ENCODE results near the gene ZNF408. TPM values are rescaled to one million over a fixed set of nuclear protein-coding genes. Genes with fewer than 3 reads are reported as not detected.
A peak's percentile ranks its signal among the peaks of the same experiment; 100 is the strongest.

ZNF408 gene
- total RNA-seq, 2 experiments from 2014 or later: 15.8 to 16.1 TPM

DNA sequence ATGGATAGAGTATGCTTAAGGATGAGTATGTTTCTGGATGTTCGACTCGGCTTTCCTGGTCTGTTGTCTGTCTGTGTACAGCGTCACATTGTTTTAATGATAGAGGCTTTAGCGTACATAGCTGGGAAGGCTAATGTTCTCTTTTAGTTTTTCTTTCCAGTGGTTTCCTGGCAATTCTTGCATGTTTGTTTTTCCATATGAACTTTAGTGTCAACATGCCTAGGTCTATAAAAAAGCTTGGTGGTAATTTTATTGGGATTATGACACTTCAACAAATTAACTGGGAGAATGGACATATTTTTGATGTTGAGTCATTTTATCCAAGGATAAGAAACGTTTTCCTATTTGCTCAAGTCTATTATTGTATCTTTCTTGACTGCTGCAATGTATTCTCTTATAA is 35.8 kb downstream of the ZNF408 start:
- ChIA-PET POLR2A (no interaction called here), CTCF (no interaction called here)
- H3K27me3 Mint-ChIP-seq (ENCODE audit: low read depth): no peaks in the 10 kb centered on the region
- no peak overlapping the region for H3K27ac Mint-ChIP-seq
- DNase-seq: no peak
- H3K9me3 Mint-ChIP-seq (ENCODE audit: insufficient read depth): no peaks in the 10 kb centered on the region
- H3K36me3 Mint-ChIP-seq (ENCODE audit: low read depth): peaks cover 12% of the 10 kb centered on the region
- H3K4me3 Mint-ChIP-seq: no peak overlapping the region
- no peaks in the 10 kb centered on the region for H3K4me1 Mint-ChIP-seq (ENCODE audit: low read depth)
- ATAC-seq: no peak

DNA sequence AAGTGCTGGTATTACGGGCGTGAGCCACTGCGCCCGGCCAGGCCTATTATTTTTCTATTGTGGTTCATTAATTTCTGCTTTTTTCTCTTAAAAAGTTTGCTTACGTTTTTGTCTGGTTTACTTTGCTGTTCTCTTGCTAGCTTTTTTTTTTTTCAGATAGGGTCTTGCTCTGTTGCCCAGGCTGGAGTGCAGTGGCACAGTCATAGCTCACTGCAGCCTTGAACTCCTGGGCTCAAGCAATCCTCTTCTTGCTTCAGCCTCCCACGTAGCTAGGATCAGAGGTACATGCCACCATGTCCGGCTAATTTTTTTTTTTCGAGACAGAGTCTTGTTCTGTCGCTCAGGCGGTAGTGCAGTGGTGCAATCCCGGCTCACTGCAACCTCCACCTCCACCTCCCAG is 36.9 kb downstream of the ZNF408 start:
- ATAC-seq (no peak), DNase-seq (no peak)
- Mint-ChIP-seq H3K27ac (no peak overlapping the region), H3K4me1 (ENCODE audit: low read depth) (no peaks in the 10 kb centered on the region), H3K27me3 (ENCODE audit: low read depth) (no peaks in the 10 kb centered on the region), H3K4me3 (no peak overlapping the region), H3K36me3 (ENCODE audit: low read depth) (peaks cover 23% of the 10 kb centered on the region), H3K9me3 (ENCODE audit: insufficient read depth) (no peaks in the 10 kb centered on the region)
- ChIA-PET CTCF (no interaction called here), POLR2A (interaction anchor here (0.6 kb wide), 1 partner anchor 65 kb away, joined by 4 read pairs; no protein-coding TSS in a partner anchor)

DNA sequence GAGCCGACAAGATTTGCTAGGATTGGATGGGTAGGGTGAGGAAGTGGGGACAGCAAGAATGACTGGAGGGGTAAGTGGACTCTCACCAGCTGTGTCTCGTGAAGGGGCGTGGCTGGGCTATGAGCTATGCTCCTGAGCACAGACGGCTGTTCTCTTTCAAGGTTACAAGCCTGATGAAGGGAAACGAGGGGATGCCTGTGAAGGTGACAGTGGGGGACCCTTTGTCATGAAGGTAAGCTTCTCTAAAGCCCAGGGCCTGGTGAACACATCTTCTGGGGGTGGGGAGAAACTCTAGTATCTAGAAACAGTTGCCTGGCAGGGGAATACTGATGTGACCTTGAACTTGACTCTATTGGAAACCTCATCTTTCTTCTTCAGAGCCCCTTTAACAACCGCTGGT is 38.1 kb downstream of the ZNF408 start:
- no peaks in the 10 kb centered on the region for H3K27me3 Mint-ChIP-seq (ENCODE audit: low read depth)

DNA sequence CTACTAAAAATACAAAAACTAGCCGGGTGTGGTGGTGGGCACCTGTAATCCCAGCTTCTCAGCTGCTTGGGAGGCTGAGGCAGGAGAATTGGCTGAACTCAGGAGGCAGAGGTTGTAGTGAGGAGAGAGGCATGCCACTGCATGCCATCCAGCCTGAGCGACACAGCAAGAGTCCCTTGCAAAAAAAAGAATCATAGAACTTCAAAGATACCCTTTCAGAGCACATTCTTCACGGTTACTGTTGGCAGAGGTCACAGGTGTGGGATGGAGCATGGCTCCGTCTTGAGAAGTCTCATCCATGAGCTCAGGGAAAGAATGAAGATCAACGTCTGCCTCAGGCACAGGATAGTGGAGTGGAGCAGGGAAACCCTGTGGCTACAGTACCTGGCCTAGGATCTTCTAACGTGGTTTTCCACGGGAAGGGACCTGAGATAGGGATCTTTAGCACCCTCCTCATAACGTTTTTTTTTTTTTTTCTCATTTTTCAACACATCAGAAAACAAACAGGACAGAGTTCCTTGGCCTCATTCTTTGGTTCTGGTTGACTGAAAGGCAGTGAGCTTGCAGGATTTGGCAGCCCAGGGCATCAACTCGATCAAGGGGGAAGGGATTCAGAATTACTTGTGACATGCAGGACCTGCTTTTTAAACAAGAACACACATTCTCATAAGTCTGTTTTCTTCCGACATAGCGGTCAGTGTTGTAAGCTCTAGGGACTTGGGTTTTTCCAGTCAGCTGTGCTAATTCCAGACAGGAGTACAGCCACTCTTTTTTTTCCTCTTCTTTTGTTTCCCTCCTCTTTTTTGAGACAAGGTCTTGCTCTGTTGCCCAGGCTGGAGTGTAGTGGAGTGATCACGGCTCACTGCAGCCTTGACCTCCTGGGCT is 41.0 kb downstream of the ZNF408 start:
- peak overlapping the region; percentile 34 for H3K27ac Mint-ChIP-seq
- POLR2A ChIA-PET: interaction anchor here (1.0 kb wide), 1 partner anchor 12 kb away, joined by 3 read pairs; no protein-coding TSS in a partner anchor

More for the DNA sequence above, 38.1 kb downstream of the ZNF408 start:
- no peak for DNase-seq
- H3K36me3 Mint-ChIP-seq (ENCODE audit: low read depth): peaks cover 33% of the 10 kb centered on the region
- ChIA-PET CTCF (no interaction called here), POLR2A (interaction anchor here (1.1 kb wide), 1 partner anchor 38 kb away, joined by 5 read pairs; the partner anchor contains the start of genes ARHGAP1 and ZNF408)
- H3K4me1 Mint-ChIP-seq (ENCODE audit: low read depth): no peaks in the 10 kb centered on the region
- no peak overlapping the region for H3K4me3 Mint-ChIP-seq
- no peak for ATAC-seq
- H3K9me3 Mint-ChIP-seq (ENCODE audit: insufficient read depth): no peaks in the 10 kb centered on the region
- H3K27ac Mint-ChIP-seq: peak overlapping the region; percentile 26

DNA sequence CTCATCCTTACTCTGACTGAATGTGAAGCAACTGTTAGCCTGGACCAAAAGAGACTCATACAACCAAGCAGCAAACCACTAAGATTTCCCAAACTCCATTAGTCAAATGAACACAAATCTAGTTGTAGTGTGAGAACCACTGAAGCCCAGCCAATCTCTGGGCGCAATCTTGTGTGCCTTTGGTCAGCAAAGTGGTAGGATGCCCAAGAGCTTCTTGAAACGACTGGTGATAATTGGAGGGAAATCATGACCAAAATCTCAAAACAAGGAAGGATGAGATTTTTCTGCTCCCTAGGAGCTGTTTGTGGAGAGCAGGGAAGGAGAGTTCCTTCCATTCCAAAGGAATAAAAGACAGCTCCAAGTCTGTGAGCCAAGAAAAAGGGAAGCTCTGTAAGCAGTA is 42.2 kb downstream of the ZNF408 start:
- Mint-ChIP-seq H3K27me3 (ENCODE audit: low read depth) (no peaks in the 10 kb centered on the region), H3K4me3 (no peak overlapping the region), H3K4me1 (ENCODE audit: low read depth) (no peaks in the 10 kb centered on the region), H3K9me3 (ENCODE audit: insufficient read depth) (no peaks in the 10 kb centered on the region), H3K27ac (no peak overlapping the region), H3K36me3 (ENCODE audit: low read depth) (peaks cover 59% of the 10 kb centered on the region)
- ChIA-PET POLR2A (no interaction called here), CTCF (interaction anchor here (1.0 to 1.1 kb wide), 2 partner anchors 43 to 353 kb away, joined by 3 to 4 read pairs; no protein-coding TSS in a partner anchor)
- no peak for ATAC-seq
- DNase-seq: no peak

More for the DNA sequence above, 41.0 kb downstream of the ZNF408 start:
- H3K4me1 Mint-ChIP-seq (ENCODE audit: low read depth): no peaks in the 10 kb centered on the region
- CTCF ChIA-PET: no interaction called here
- H3K27me3 Mint-ChIP-seq (ENCODE audit: low read depth): no peaks in the 10 kb centered on the region
- no peak overlapping the region for H3K4me3 Mint-ChIP-seq
- peaks cover 55% of the 10 kb centered on the region for H3K36me3 Mint-ChIP-seq (ENCODE audit: low read depth)
- ATAC-seq: no peak
- no peaks in the 10 kb centered on the region for H3K9me3 Mint-ChIP-seq (ENCODE audit: insufficient read depth)
- no peak for DNase-seq

DNA sequence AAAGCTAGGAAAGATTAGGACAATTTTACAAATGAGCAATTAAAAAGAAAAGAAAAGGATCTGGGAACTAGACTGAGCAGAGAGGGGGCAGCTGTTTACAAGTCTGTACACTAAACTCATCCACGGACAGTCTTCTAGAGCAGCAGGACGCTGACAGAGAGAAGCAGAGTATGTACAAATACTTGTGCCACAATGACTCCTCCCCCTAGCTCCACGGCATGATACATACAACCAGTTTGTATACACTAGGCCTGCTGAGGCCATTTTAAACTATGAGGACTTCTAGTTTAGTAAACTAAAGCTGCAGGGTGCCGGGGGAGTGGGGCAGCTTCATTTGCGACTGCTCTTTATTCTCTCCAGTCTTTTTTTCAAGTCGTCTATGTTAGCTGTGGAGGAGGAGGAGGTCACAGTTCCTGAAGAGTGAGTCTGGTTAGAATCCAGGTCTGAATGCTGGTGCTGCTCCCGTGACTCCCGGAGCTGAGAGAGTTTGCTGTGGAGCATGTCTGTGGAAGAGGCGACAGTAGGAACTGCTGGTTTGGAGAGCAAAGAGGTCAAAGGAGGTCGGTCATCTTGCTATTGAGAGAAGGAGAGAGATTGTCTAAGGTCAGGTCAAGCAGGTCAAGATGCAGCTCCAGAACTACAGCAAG is 43.0 kb downstream of the ZNF408 start:
- H3K4me1 Mint-ChIP-seq (ENCODE audit: low read depth): no peaks in the 10 kb centered on the region
- no peak for ATAC-seq
- no peaks in the 10 kb centered on the region for H3K27me3 Mint-ChIP-seq (ENCODE audit: low read depth)
- H3K27ac Mint-ChIP-seq: peak overlapping the region; percentile 22
- ChIA-PET POLR2A (interaction anchor here (0.6 kb wide), 1 partner anchor 114 kb away, joined by 3 read pairs; no protein-coding TSS in a partner anchor), CTCF (interaction anchor here (1.0 to 1.1 kb wide), 2 partner anchors 44 to 354 kb away, joined by 3 to 4 read pairs; no protein-coding TSS in a partner anchor)
- peaks cover 59% of the 10 kb centered on the region for H3K36me3 Mint-ChIP-seq (ENCODE audit: low read depth)
- no peaks in the 10 kb centered on the region for H3K9me3 Mint-ChIP-seq (ENCODE audit: insufficient read depth)
- H3K4me3 Mint-ChIP-seq: no peak overlapping the region
- no peak for DNase-seq

DNA sequence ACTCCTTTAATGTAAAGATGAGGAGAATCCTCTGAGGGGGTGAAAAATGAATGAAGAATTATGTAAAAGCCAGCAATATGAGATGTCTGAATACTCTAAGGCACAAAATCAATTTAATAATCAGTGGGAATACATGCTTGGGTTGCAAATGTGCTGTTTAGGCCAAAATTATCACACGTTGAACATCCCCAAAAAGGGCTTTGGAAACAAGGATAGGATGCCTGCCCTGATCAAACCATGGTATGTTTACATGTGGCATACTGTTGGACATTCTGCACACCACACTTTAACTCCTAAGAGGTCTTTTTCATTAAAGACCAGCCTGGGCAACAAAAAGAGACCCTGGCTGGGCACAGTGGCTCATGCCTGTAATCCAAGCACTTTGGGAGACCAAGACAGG is 44.5 kb downstream of the ZNF408 start:
- H3K27me3 Mint-ChIP-seq (ENCODE audit: low read depth): no peaks in the 10 kb centered on the region
- POLR2A ChIA-PET: no interaction called here
- H3K36me3 Mint-ChIP-seq (ENCODE audit: low read depth): peaks cover 63% of the 10 kb centered on the region
- no peak overlapping the region for H3K4me3 Mint-ChIP-seq
- H3K4me1 Mint-ChIP-seq (ENCODE audit: low read depth): no peaks in the 10 kb centered on the region
- no peaks in the 10 kb centered on the region for H3K9me3 Mint-ChIP-seq (ENCODE audit: insufficient read depth)
- ATAC-seq (no peak), DNase-seq (no peak)
- CTCF ChIA-PET: no interaction called here
- no peak overlapping the region for H3K27ac Mint-ChIP-seq

DNA sequence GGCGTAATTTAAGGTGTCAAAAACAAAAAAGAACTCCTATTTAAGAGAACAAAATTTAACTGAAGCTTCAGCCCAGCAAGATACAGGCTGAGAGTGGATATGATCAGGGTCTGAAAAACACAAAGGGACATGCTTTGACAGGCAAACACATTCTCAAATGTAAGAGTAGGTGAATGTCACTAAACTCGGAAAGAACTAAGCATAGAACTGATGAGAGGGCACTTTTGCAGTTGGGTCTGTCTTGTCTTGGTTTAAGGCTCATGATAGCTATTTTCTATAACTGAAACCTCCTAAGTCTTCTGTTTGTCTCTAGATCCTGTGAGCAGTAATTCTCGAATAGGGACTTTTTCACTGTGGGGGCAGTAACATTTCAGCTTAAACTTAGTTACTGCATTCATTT is 45.2 kb downstream of the ZNF408 start:
- no peak overlapping the region for H3K4me3 Mint-ChIP-seq
- no peak for ATAC-seq
- ChIA-PET CTCF (no interaction called here), POLR2A (no interaction called here)
- H3K9me3 Mint-ChIP-seq (ENCODE audit: insufficient read depth): no peaks in the 10 kb centered on the region
- H3K4me1 Mint-ChIP-seq (ENCODE audit: low read depth): no peaks in the 10 kb centered on the region
- no peak overlapping the region for H3K27ac Mint-ChIP-seq
- H3K27me3 Mint-ChIP-seq (ENCODE audit: low read depth): no peaks in the 10 kb centered on the region
- peaks cover 69% of the 10 kb centered on the region for H3K36me3 Mint-ChIP-seq (ENCODE audit: low read depth)
- DNase-seq: no peak

DNA sequence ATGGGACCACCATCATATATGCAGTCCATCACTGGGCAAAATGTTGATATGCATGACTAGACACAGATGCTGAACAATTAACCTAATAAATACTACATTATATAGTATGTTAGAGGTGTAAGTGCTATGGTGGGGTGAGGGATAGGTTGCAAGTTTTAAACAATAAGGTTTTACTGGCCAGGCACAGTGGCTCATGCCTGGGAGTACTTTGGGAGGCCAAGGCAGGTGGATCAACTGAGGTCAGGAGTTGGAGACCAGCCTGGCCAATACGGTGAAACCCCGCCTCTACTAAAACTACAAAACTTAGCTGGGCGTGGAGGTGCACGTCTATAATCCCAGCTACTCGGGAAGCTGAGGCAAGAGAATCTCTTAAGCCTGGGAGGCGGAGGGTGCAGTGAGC is 46.3 kb downstream of the ZNF408 start:
- Mint-ChIP-seq H3K36me3 (ENCODE audit: low read depth) (peaks cover 65% of the 10 kb centered on the region), H3K4me3 (no peak overlapping the region), H3K4me1 (ENCODE audit: low read depth) (no peaks in the 10 kb centered on the region), H3K9me3 (ENCODE audit: insufficient read depth) (no peaks in the 10 kb centered on the region), H3K27ac (no peak overlapping the region), H3K27me3 (ENCODE audit: low read depth) (no peaks in the 10 kb centered on the region)
- DNase-seq: no peak
- ChIA-PET POLR2A (no interaction called here), CTCF (interaction anchor here (0.6 to 0.7 kb wide), 3 partner anchors 46 to 959 kb away, joined by 3 to 5 read pairs (median 3); partner anchors contain the start of gene ZNF408)
- ATAC-seq: no peak

Small RNA genes lying within 50 kb of the gene (microRNA-seq; reads per million reads assigned to microRNA genes)
- gene MIR5582: 18.4 reads per million, percentile 33 among the genes with 10 or more reads in this experiment

Other genes starting within 250 kb of the ZNF408 start
- 10 to 100 TPM; 34.0 to 35.1 TPM for gene AMBRA1, start 107.0 kb upstream of the ZNF408 start, total RNA-seq
- gene HARBI1, start 83.8 kb upstream of the ZNF408 start, total RNA-seq: 1 to 10 TPM; 5.0 to 6.7 TPM
- 10 to 100 TPM; 57.8 to 58.4 TPM for gene ATG13, start 83.5 kb upstream of the ZNF408 start, total RNA-seq
- gene ARHGAP1, start 412 bp upstream of the ZNF408 start, total RNA-seq: 10 to 100 TPM; 69.1 to 71.3 TPM
- under 1 TPM in 1 of 2 experiments, not detected in 1; 0.16 TPM for gene F2, start 18.2 kb downstream of the ZNF408 start, total RNA-seq
- gene CKAP5, start 145.2 kb downstream of the ZNF408 start, total RNA-seq: 100 to 1,000 TPM; 174 to 176 TPM
- gene LRP4, start 217.5 kb downstream of the ZNF408 start, total RNA-seq: not detected
- 10 to 100 TPM; 15.6 to 15.8 TPM for gene CSTPP1, start 235.7 kb downstream of the ZNF408 start, total RNA-seq